ENCODE results near the gene NXPH2. TPM values are rescaled to one million over a fixed set of nuclear protein-coding genes. Genes with fewer than 3 reads are reported as not detected.

Gene NXPH2
- total and polyA plus RNA-seq, 9 of the 15 experiments (the other 6 are each of a cell fraction or from before 2014, with no cell fraction given) = not detected

DNA sequence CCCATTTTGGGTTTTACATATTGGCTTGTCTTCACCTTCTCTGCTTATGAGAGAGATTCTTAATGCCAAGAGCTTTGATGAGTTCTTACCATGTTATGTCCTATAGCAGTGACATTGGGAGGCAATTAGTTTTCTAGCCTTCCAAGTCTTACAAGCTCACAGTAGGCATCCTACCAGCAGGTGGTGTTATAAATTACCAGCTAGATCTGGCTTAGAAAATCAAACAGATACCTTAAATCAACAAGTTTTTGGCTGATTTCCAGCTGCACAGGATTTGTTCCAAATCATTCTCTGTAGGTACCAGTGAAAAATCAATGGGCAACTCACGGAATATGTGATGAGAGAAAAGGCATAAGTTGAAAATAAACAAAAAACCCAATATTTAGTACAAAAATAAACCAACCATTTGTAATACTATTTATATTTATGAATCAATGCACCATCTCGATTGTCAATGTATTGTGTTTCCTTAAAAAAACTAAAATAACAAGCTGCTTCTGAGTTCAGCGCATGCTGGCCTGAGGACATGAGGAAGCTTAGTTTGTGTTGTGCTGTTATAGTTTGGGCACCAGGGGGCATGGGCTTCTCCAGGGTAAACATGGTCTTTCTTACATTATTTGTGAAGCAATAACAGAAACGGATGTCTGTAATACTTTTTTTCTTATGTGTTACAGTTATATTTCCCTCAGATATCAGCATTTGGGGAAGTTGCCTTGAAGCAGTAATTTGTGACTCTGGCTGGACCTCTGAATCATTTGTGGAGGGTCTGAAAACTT lies 34.1 kb upstream of the NXPH2 start:
- ChIA-PET CTCF (ENCODE audit: low intra/inter-chr PET ratio) (no interaction called here), POLR2A (interaction anchor here (0.8 kb wide), 1 partner anchor 11 kb away, joined by 3 read pairs; no protein-coding TSS in a partner anchor)
- Histone ChIP-seq H3K79me2 (ENCODE audit: control insufficient read depth, insufficient read depth, low read length) (no peaks in the 10 kb centered on the region), H3K9me1 (ENCODE audit: control insufficient read depth, insufficient read depth, low read length) (no peaks in the 10 kb centered on the region), H3K27ac (ENCODE audit: extremely low read depth, low read depth, low read length) (no peak overlapping the region), H3K36me3 (ENCODE audit: control insufficient read depth, insufficient read depth, low read length) (no peaks in the 10 kb centered on the region), H3K27me3 (ENCODE audit: control insufficient read depth in 2 of 2, insufficient read depth in 2 of 2, low read length in 2 of 2) (no peaks in the 10 kb centered on the region), H3K4me1 (replicated peaks in 1 of 2; ENCODE audit: control insufficient read depth in 2 of 2, insufficient read depth in 2 of 2, low read length in 2 of 2) (no peaks in the 10 kb centered on the region), H3K9ac (ENCODE audit: insufficient read depth in 1 of 2, low read depth in 2 of 2, low read length in 2 of 2) (no peak overlapping the region), H2AFZ (ENCODE audit: low read depth, low read length) (no peak overlapping the region), H3K4me2 (ENCODE audit: insufficient read depth, low read length) (no peak overlapping the region), H4K20me1 (replicated peaks; ENCODE audit: control insufficient read depth, insufficient read depth, low read length) (no peaks in the 10 kb centered on the region), H3K9me3 (replicated peaks; ENCODE audit: control insufficient read depth, insufficient read depth, low read depth, low read length) (no peaks in the 10 kb centered on the region), H3K4me3 (no peak overlapping the region)
- DNase-seq (ENCODE audit: extremely low read depth in 1 of 4, low spot score in 3 of 4) (peak in 3 of 4 experiments; percentile 2 to 13 (median 10)), ATAC-seq (0 out of 3 replicates have a peak, but pooled peaks have one; percentile 46), FAIRE-seq (no peak)
- TF ChIP-seq CTCF (IDR thresholded peaks at IDR 0.05 in 2 of 3, conservative IDR thresholded peaks at IDR 0.05 in 1 of 3; ENCODE audit: insufficient read depth in 2 of 3, low read depth in 1 of 3, low read length in 3 of 3) (peak in 2 of 3 experiments; percentile 13 to 22; a peak in 2 of 6 replicates), FOXA3 (CRISPR knock-in tag; conservative IDR thresholded peaks at IDR 0.05 in 1 of 2, IDR thresholded peaks at IDR 0.05 in 1 of 2) (no peak), FOSL1 (tag; conservative IDR thresholded peaks at IDR 0.05) (no peak), CBX5 (IDR thresholded peaks at IDR 0.05; ENCODE audit: borderline replicate concordance, low read depth) (no peak), L3MBTL2 (IDR thresholded peaks at IDR 0.05) (no peak)
- in situ Hi-C loops (cut with MboI) (no loop called here), intact Hi-C loops (cut with micrococcal nuclease) (no loop called here)
- BruUV-seq (replicated peaks) = no TSS peak
- 6% methylated on average over 4 of the region's 4 CpGs for WGBS (ENCODE audit: insufficient coverage, low coverage, missing lambda C conversion rate)
